Trophoblast cell (in vitro differentiated cells and primary cell): ENCODE measurements around the gene CEACAM1.
"Not testable (repeated sequence)": the region's sequence is repeated elsewhere in the genome, so short reads cannot be mapped to it uniquely, and the experiment has no call there.

Source experiments
- DNase-seq, 2 donors: peaks; one replicate each; pipeline ENCODE4 v3.0.0-alpha.2; 2016
- H2AFZ ChIP-seq: 2 replicates; pipeline ENCODE4 v1.6.1; 2013; ENCODE audit warnings: low read length, moderate library complexity, mild to moderate bottlenecking; ENCODE audit not compliant: insufficient read depth, poor library complexity
- H2AK5ac ChIP-seq: 2 replicates; pipeline ENCODE4 v1.6.1; 2013; ENCODE audit warnings: mild to moderate bottlenecking, low read length
- H2BK120ac ChIP-seq: 2 replicates; pipeline ENCODE4 v1.6.1; 2013; ENCODE audit warnings: low read length, mild to moderate bottlenecking, moderate library complexity; ENCODE audit not compliant: insufficient read depth, poor library complexity
- H2BK12ac ChIP-seq: 2 replicates; pipeline ENCODE4 v1.6.1; 2013; ENCODE audit warnings: mild to moderate bottlenecking, low read length, moderate library complexity
- H2BK5ac ChIP-seq: 2 replicates; pipeline ENCODE4 v1.6.1; 2013; ENCODE audit warnings: low read length, low read depth, moderate library complexity, mild to moderate bottlenecking; ENCODE audit not compliant: poor library complexity
- H3K14ac ChIP-seq: 2 replicates; pipeline ENCODE4 v1.6.1; 2013; ENCODE audit warnings: mild to moderate bottlenecking, low read length
- H3K18ac ChIP-seq: 2 replicates; pipeline ENCODE4 v1.6.1; 2013; ENCODE audit warnings: mild to moderate bottlenecking, low read length
- H3K23ac ChIP-seq: 2 replicates; pipeline ENCODE4 v1.6.1; 2013; ENCODE audit warnings: low read length
- H3K27ac ChIP-seq: 2 replicates; pipeline ENCODE4 v1.5.1; 2013; ENCODE audit warnings: low read depth, mild to moderate bottlenecking, inconsistent platforms, low read length, moderate library complexity
- H3K27me3 ChIP-seq: 2 replicates; pipeline ENCODE4 v1.6.1; 2013; ENCODE audit warnings: inconsistent platforms, mild to moderate bottlenecking, low read length, moderate library complexity; ENCODE audit not compliant: insufficient read depth
- H3K36me3 ChIP-seq, 2 experiments: 1 replicate in 1 of 2; 2 replicates in 1 of 2; pipeline ENCODE4 v1.6.1; 2013; ENCODE audit warnings: low read length in 2 of 2, mild to moderate bottlenecking in 2 of 2, moderate library complexity in 1 of 2; ENCODE audit not compliant: insufficient read depth in 2 of 2, control insufficient read depth in 1 of 2
- H3K4ac ChIP-seq: 2 replicates; pipeline ENCODE4 v1.6.1; 2013; ENCODE audit warnings: low read depth, mild to moderate bottlenecking, low read length, moderate library complexity
- H3K4me1 ChIP-seq, 2 experiments: 1 replicate in 1 of 2; 2 replicates in 1 of 2; pipeline ENCODE4 v1.6.1; 2013; ENCODE audit warnings: low read length in 2 of 2, mild to moderate bottlenecking in 2 of 2, moderate library complexity in 1 of 2; ENCODE audit not compliant: insufficient read depth in 2 of 2, control insufficient read depth in 1 of 2
- H3K4me2 ChIP-seq: 2 replicates; pipeline ENCODE4 v1.6.1; 2013; ENCODE audit warnings: inconsistent platforms, mild to moderate bottlenecking, low read length, moderate library complexity
- H3K4me3 ChIP-seq: 2 replicates; pipeline ENCODE4 v1.5.1; 2013; ENCODE audit warnings: mild to moderate bottlenecking, low read depth, low read length, inconsistent platforms
- H3K79me1 ChIP-seq: one replicate; pipeline ENCODE4 v1.6.1; 2013; ENCODE audit warnings: low read length
- H3K79me2 ChIP-seq: 2 replicates; pipeline ENCODE4 v1.6.1; 2013; ENCODE audit warnings: low read length, mild to moderate bottlenecking; ENCODE audit not compliant: control insufficient read depth, insufficient read depth, poor library complexity
- H3K9ac ChIP-seq: 2 replicates; pipeline ENCODE4 v1.6.1; 2013; ENCODE audit warnings: mild to moderate bottlenecking, low read length
- H3K9me3 ChIP-seq: 2 replicates; pipeline ENCODE4 v1.6.1; 2013; ENCODE audit warnings: low read depth, mild to moderate bottlenecking, control low read depth, inconsistent platforms, low read length; ENCODE audit not compliant: insufficient read depth
- H4K12ac ChIP-seq: 2 replicates; pipeline ENCODE4 v1.6.1; 2013; ENCODE audit warnings: low read depth, mild to moderate bottlenecking, low read length, moderate library complexity
- H4K8ac ChIP-seq: 2 replicates; pipeline ENCODE4 v1.6.1; 2013; ENCODE audit warnings: low read depth, mild to moderate bottlenecking, low read length, moderate library complexity
- H4K91ac ChIP-seq: one replicate; pipeline ENCODE4 v1.6.1; 2013; ENCODE audit warnings: low read depth, mild to moderate bottlenecking, low read length, moderate library complexity
- WGBS: extraction: QIAGEN DNeasy Blood & Tissue Kit; methylation state at CpG from one replicate; pipeline ENCODE4 v1.1.7; 2013; ENCODE audit warnings: missing lambda C conversion rate; ENCODE audit not compliant: insufficient read length, insufficient coverage; ENCODE audit errors: extremely low coverage; 5-methylcytosine and 5-hydroxymethylcytosine counted together

The CEACAM1 gene

GRCh38 chr19:42505066-42505465 is 23.2 kb downstream of the CEACAM1 start:
- H3K18ac ChIP-seq = no peak overlapping the region
- no peak overlapping the region for H2BK120ac ChIP-seq
- H3K4me1 ChIP-seq = no peaks in the 10 kb centered on the region
- H3K36me3 ChIP-seq = no peaks in the 10 kb centered on the region
- no peak overlapping the region for H2BK5ac ChIP-seq
- no peak overlapping the region for H2BK12ac ChIP-seq
- no peak overlapping the region for H3K27ac ChIP-seq
- no peak overlapping the region for H3K14ac ChIP-seq
- no peaks in the 10 kb centered on the region for H3K79me2 ChIP-seq
- WGBS = no CpG with 5 or more reads among the region's 1 CpG
- no peaks in the 10 kb centered on the region for H3K27me3 ChIP-seq
- H4K8ac ChIP-seq = no peak overlapping the region
- no peak overlapping the region for H2AK5ac ChIP-seq
- no peaks in the 10 kb centered on the region for H3K79me1 ChIP-seq
- H3K23ac ChIP-seq = no peak overlapping the region
- DNase-seq = no peak
- no peak overlapping the region for H3K9ac ChIP-seq
- H2AFZ ChIP-seq = no peak overlapping the region
- H4K91ac ChIP-seq = no peak overlapping the region
- no peak overlapping the region for H3K4ac ChIP-seq
- H3K9me3 ChIP-seq = peaks cover 2% of the 10 kb centered on the region
- no peak overlapping the region for H3K4me3 ChIP-seq
- no peak overlapping the region for H4K12ac ChIP-seq
- no peak overlapping the region for H3K4me2 ChIP-seq

- Histone ChIP-seq H3K23ac (no peak overlapping the region), H3K79me2 (no peaks in the 10 kb centered on the region), H4K12ac (no peak overlapping the region), H2AK5ac (no peak overlapping the region), H4K91ac (no peak overlapping the region), H3K79me1 (no peaks in the 10 kb centered on the region), H3K14ac (no peak overlapping the region), H3K4me2 (no peak overlapping the region), H3K18ac (no peak overlapping the region), H3K36me3 (no peaks in the 10 kb centered on the region), H3K4me3 (no peak overlapping the region), H4K8ac (no peak overlapping the region), H2BK5ac (no peak overlapping the region), H3K4ac (no peak overlapping the region), H2AFZ (no peak overlapping the region), H3K4me1 (no peaks in the 10 kb centered on the region), H3K9me3 (peaks cover 2% of the 10 kb centered on the region), H3K27me3 (no peaks in the 10 kb centered on the region), H2BK120ac (no peak overlapping the region), H3K27ac (no peak overlapping the region), H2BK12ac (no peak overlapping the region), H3K9ac (no peak overlapping the region)
- WGBS = no CpG with 5 or more reads among the region's 1 CpG
- DNase-seq = no peak
These were observed 26.5 kb downstream of the CEACAM1 start for GRCh38 chr19:42501733-42502132.

GRCh38 chr19:42501243-42501642 is 27.0 kb downstream of the CEACAM1 start:
- H3K27ac ChIP-seq, H2BK5ac ChIP-seq, H2AFZ ChIP-seq, H4K12ac ChIP-seq, H2BK120ac ChIP-seq, DNase-seq, H3K4me1 ChIP-seq, H3K79me1 ChIP-seq, H3K79me2 ChIP-seq, H3K18ac ChIP-seq, H3K4ac ChIP-seq, H4K8ac ChIP-seq, H3K27me3 ChIP-seq, H3K36me3 ChIP-seq, H3K9me3 ChIP-seq, H4K91ac ChIP-seq, H3K4me3 ChIP-seq, H3K23ac ChIP-seq, H2BK12ac ChIP-seq, H3K4me2 ChIP-seq, H2AK5ac ChIP-seq, H3K9ac ChIP-seq, H3K14ac ChIP-seq: not testable (repeated sequence)
- no CpG with 5 or more reads among the region's 3 CpGs for WGBS

- no peak for DNase-seq
- Histone ChIP-seq H4K8ac (no peak overlapping the region), H3K36me3 (no peaks in the 10 kb centered on the region), H3K23ac (no peak overlapping the region), H2AK5ac (no peak overlapping the region), H4K91ac (no peak overlapping the region), H3K4me2 (no peak overlapping the region), H3K27me3 (no peaks in the 10 kb centered on the region), H3K4me1 (no peaks in the 10 kb centered on the region), H3K27ac (no peak overlapping the region), H2BK120ac (no peak overlapping the region), H3K79me1 (no peaks in the 10 kb centered on the region), H3K18ac (no peak overlapping the region), H4K12ac (no peak overlapping the region), H2BK5ac (no peak overlapping the region), H2AFZ (no peak overlapping the region), H3K9ac (no peak overlapping the region), H3K14ac (no peak overlapping the region), H3K4ac (no peak overlapping the region), H3K9me3 (no peaks in the 10 kb centered on the region), H2BK12ac (no peak overlapping the region), H3K4me3 (no peak overlapping the region), H3K79me2 (no peaks in the 10 kb centered on the region)
- WGBS = no CpG with 5 or more reads among the region's 3 CpGs
These were observed 30.0 kb downstream of the CEACAM1 start for GRCh38 chr19:42498169-42498757.
